Measurements from ENCODE around the gene USP24.

DNA sequence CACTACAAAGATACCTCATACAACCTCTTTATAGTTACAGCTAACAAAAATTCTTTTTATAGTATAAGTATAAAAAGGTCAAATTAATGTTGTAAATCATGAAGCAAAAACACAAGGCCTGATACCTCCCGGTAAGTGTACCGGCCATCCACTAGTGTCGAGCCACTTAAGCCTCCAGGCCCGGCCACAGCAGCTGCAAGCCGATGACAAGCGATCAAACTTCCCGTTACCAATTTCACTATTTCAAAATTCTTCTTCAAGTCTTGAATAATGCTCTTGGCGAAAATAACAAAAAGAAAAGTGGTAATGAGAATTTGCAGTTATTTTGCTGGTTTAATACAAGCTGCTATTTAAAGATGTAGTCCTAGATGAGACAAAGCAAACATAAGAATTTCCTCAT, 67.6 kb downstream of the USP24 start:
- TF ChIP-seq, protein P1, sequence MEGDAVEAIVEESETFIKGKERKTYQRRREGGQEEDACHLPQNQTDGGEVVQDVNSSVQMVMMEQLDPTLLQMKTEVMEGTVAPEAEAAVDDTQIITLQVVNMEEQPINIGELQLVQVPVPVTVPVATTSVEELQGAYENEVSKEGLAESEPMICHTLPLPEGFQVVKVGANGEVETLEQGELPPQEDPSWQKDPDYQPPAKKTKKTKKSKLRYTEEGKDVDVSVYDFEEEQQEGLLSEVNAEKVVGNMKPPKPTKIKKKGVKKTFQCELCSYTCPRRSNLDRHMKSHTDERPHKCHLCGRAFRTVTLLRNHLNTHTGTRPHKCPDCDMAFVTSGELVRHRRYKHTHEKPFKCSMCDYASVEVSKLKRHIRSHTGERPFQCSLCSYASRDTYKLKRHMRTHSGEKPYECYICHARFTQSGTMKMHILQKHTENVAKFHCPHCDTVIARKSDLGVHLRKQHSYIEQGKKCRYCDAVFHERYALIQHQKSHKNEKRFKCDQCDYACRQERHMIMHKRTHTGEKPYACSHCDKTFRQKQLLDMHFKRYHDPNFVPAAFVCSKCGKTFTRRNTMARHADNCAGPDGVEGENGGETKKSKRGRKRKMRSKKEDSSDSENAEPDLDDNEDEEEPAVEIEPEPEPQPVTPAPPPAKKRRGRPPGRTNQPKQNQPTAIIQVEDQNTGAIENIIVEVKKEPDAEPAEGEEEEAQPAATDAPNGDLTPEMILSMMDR (conservative IDR thresholded peaks at IDR 0.05; ENCODE audit: low read length) = no peak
- TF ChIP-seq EZH2phosphoT487 (IDR thresholded peaks at IDR 0.05; ENCODE audit: borderline replicate concordance) = no peak
